Peyer's patch (tissue), 4 donors: ENCODE measurements around the gene SH3RF1.

ENCODE experiments used
- POLR2A ChIP-seq, 2 donors: fragments of 450-650 bp; IDR thresholded peaks; one replicate each; pipeline ENCODE4 v1.5.1; 2017; ENCODE audit warnings: antibody characterized with exemption in 2 of 2, mild to moderate bottlenecking in 2 of 2, moderate library complexity in 2 of 2
- TF ChIP-seq, protein P1 (sequence below), 6 experiments: fragments of 450-650 bp in 4 of 6; fragments of 200-600 bp in 2 of 6; sonication (generic) in 1 of 6; IDR thresholded peaks; one replicate each; pipeline ENCODE4 v1.5.1; 2017 to 2019; ENCODE audit warnings: antibody characterized with exemption in 6 of 6, mild to moderate bottlenecking in 3 of 6, moderate library complexity in 1 of 6

DNA sequence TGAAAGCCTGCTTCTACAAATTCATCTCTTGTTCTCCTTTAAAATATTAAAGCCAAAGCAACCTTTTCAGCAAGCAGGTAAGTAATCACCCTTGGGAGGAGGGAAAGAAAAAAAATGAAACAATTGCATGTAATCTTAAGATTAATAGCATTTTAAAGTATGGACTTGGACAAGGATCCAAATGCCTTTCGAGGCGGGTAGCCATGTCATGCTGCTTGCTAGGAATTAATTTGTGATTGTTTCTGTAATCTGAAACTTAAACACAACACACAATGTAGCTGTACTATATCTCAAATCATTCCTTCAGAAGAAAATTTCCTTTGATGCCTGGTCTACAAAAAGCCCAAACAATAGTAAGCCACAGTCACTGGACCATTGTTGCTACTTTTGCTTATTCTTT lies 148.3 kb downstream of the SH3RF1 start:
- TF ChIP-seq, protein P1, sequence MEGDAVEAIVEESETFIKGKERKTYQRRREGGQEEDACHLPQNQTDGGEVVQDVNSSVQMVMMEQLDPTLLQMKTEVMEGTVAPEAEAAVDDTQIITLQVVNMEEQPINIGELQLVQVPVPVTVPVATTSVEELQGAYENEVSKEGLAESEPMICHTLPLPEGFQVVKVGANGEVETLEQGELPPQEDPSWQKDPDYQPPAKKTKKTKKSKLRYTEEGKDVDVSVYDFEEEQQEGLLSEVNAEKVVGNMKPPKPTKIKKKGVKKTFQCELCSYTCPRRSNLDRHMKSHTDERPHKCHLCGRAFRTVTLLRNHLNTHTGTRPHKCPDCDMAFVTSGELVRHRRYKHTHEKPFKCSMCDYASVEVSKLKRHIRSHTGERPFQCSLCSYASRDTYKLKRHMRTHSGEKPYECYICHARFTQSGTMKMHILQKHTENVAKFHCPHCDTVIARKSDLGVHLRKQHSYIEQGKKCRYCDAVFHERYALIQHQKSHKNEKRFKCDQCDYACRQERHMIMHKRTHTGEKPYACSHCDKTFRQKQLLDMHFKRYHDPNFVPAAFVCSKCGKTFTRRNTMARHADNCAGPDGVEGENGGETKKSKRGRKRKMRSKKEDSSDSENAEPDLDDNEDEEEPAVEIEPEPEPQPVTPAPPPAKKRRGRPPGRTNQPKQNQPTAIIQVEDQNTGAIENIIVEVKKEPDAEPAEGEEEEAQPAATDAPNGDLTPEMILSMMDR (IDR thresholded peaks at IDR 0.05), result no peak
- TF ChIP-seq POLR2A (IDR thresholded peaks at IDR 0.05), result no peak
